ENCODE results near the gene DMC1. TPM values are rescaled to one million over a fixed set of nuclear protein-coding genes. Genes with fewer than 3 reads are reported as not detected.

Gene DMC1
- total RNA-seq, 1 donor from 2014 or later: 2.2 TPM

GRCh38 chr22:38567531-38568285 lies 2.3 kb downstream of the DMC1 start:
- no peak for DNase-seq (ENCODE audit: low spot score)

- DNase-seq (ENCODE audit: low spot score): no peak
Observed at GRCh38 chr22:38566726-38567504, 3.1 kb downstream of the DMC1 start.

- DNase-seq (ENCODE audit: low spot score): no peak
Observed at GRCh38 chr22:38565441-38565840, 4.5 kb downstream of the DMC1 start.

GRCh38 chr22:38564669-38565068 lies 5.3 kb downstream of the DMC1 start:
- DNase-seq (ENCODE audit: low spot score): no peak

GRCh38 chr22:38554281-38554680 lies 15.7 kb downstream of the DMC1 start:
- DNase-seq (ENCODE audit: low spot score): no peak

- DNase-seq (ENCODE audit: low spot score): no peak
Observed at GRCh38 chr22:38549101-38549894, 20.7 kb downstream of the DMC1 start.

- DNase-seq (ENCODE audit: low spot score): no peak
Observed at GRCh38 chr22:38540701-38541100, 29.3 kb downstream of the DMC1 start.

GRCh38 chr22:38531251-38531938 lies 38.6 kb downstream of the DMC1 start:
- no peak for DNase-seq (ENCODE audit: low spot score)

- DNase-seq (ENCODE audit: low spot score): no peak
Observed at GRCh38 chr22:38524429-38524828, 45.6 kb downstream of the DMC1 start.

- DNase-seq (ENCODE audit: low spot score): no peak
Observed at GRCh38 chr22:38523479-38523878, 46.5 kb downstream of the DMC1 start.

- DNase-seq (ENCODE audit: low spot score): no peak
Observed at GRCh38 chr22:38523029-38523428, 47.0 kb downstream of the DMC1 start.

- no peak for DNase-seq (ENCODE audit: low spot score)
Observed at GRCh38 chr22:38519453-38520250, 50.3 kb downstream of the DMC1 start.

- DNase-seq (ENCODE audit: low spot score): no peak
Observed at GRCh38 chr22:38518620-38519019, 51.4 kb downstream of the DMC1 start.

GRCh38 chr22:38513063-38513462 lies 56.9 kb downstream of the DMC1 start:
- no peak for DNase-seq (ENCODE audit: low spot score)

- no peak for DNase-seq (ENCODE audit: low spot score)
Observed at GRCh38 chr22:38510416-38510970, 59.5 kb downstream of the DMC1 start.

- peak; percentile 97 for DNase-seq (ENCODE audit: low spot score)
Observed at GRCh38 chr22:38506118-38506962, 63.6 kb downstream of the DMC1 start, which contains the start of gene DDX17. Gene DDX17, minus strand, starts transcription at chr22:38506311.

GRCh38 chr22:38505541-38506117 lies 64.4 kb downstream of the DMC1 start:
- DNase-seq (ENCODE audit: low spot score): peak; percentile 78

- no peak for DNase-seq (ENCODE audit: low spot score)
Observed at GRCh38 chr22:38504731-38505540, 65.0 kb downstream of the DMC1 start.
